ENCODE measurements around the gene IQSEC1. TPM values are rescaled to one million over a fixed set of nuclear protein-coding genes. Genes with fewer than 3 reads are reported as not detected.

IQSEC1 gene
- total RNA-seq, 1 donor from 2014 or later, result 29.5 TPM

GRCh38 chr3:13104511-13104910 is 31.3 kb upstream of the IQSEC1 start:
- no peaks in the 10 kb centered on the region for H3K4me1 ChIP-seq (ENCODE audit: insufficient read depth, low read length)
- H3K4me1 Mint-ChIP-seq (ENCODE audit: low read depth, unreplicated experiment), result peaks cover 4% of the 10 kb centered on the region
- H3K36me3 ChIP-seq (ENCODE audit: insufficient read depth, low read length), result no peaks in the 10 kb centered on the region
- no peaks in the 10 kb centered on the region for H4K20me1 ChIP-seq (ENCODE audit: insufficient read depth, low read length)
- H3K27ac Mint-ChIP-seq (ENCODE audit: unreplicated experiment), result no peak overlapping the region
- H3K27ac ChIP-seq (ENCODE audit: low read depth, low read length), result no peak overlapping the region
- H3K9me3 Mint-ChIP-seq (ENCODE audit: unreplicated experiment), result peaks cover 5% of the 10 kb centered on the region
- FAIRE-seq (no peak), DNase-seq (ENCODE audit: low read depth) (no peak)
- no peaks in the 10 kb centered on the region for H3K9me3 ChIP-seq (ENCODE audit: insufficient read depth, low read depth, low read length)
- no peaks in the 10 kb centered on the region for H3K79me2 ChIP-seq (ENCODE audit: insufficient read depth, low read length)
- no peak overlapping the region for H3K4me3 Mint-ChIP-seq (ENCODE audit: unreplicated experiment)
- peaks cover 6% of the 10 kb centered on the region for H3K36me3 Mint-ChIP-seq (ENCODE audit: low read depth, unreplicated experiment)
- no peaks in the 10 kb centered on the region for H3K27me3 ChIP-seq (ENCODE audit: insufficient read depth, low read length)
- H3K9ac ChIP-seq (ENCODE audit: low read length), result no peak overlapping the region
- no peak overlapping the region for H3K4me3 ChIP-seq (ENCODE audit: insufficient read depth, low read depth, low read length)
- TF ChIP-seq CTCF (IDR thresholded peaks at IDR 0.05; ENCODE audit: insufficient read depth, low read depth, low read length) (no peak), EZH2 (IDR thresholded peaks at IDR 0.05; ENCODE audit: insufficient read depth, low read length) (no peak)
- no peak overlapping the region for H3K4me2 ChIP-seq (ENCODE audit: low read length)
- H3K27me3 Mint-ChIP-seq (ENCODE audit: low read depth, unreplicated experiment), result peaks cover 26% of the 10 kb centered on the region
- H2AFZ ChIP-seq (ENCODE audit: low read depth, low read length), result no peak overlapping the region

GRCh38 chr3:13103416-13104058 is 30.3 kb upstream of the IQSEC1 start:
- no peaks in the 10 kb centered on the region for H3K27me3 ChIP-seq (ENCODE audit: insufficient read depth, low read length)
- H3K4me2 ChIP-seq (ENCODE audit: low read length), result no peak overlapping the region
- no peak overlapping the region for H3K9ac ChIP-seq (ENCODE audit: low read length)
- no peak for FAIRE-seq
- no peak overlapping the region for H3K27ac ChIP-seq (ENCODE audit: low read depth, low read length)
- H2AFZ ChIP-seq (ENCODE audit: low read depth, low read length), result no peak overlapping the region
- no peaks in the 10 kb centered on the region for H3K36me3 ChIP-seq (ENCODE audit: insufficient read depth, low read length)
- no peaks in the 10 kb centered on the region for H4K20me1 ChIP-seq (ENCODE audit: insufficient read depth, low read length)
- no peak for DNase-seq (ENCODE audit: low read depth)
- no peaks in the 10 kb centered on the region for H3K4me1 ChIP-seq (ENCODE audit: insufficient read depth, low read length)
- Mint-ChIP-seq H3K27me3 (ENCODE audit: low read depth, unreplicated experiment) (peaks cover 31% of the 10 kb centered on the region), H3K4me1 (ENCODE audit: low read depth, unreplicated experiment) (peaks cover 4% of the 10 kb centered on the region), H3K4me3 (ENCODE audit: unreplicated experiment) (no peak overlapping the region), H3K9me3 (ENCODE audit: unreplicated experiment) (no peaks in the 10 kb centered on the region), H3K36me3 (ENCODE audit: low read depth, unreplicated experiment) (peaks cover 6% of the 10 kb centered on the region), H3K27ac (ENCODE audit: unreplicated experiment) (no peak overlapping the region)
- H3K79me2 ChIP-seq (ENCODE audit: insufficient read depth, low read length), result no peaks in the 10 kb centered on the region
- H3K9me3 ChIP-seq (ENCODE audit: insufficient read depth, low read depth, low read length), result no peaks in the 10 kb centered on the region
- H3K4me3 ChIP-seq (ENCODE audit: insufficient read depth, low read depth, low read length), result no peak overlapping the region
- no peak for TF ChIP-seq CTCF (IDR thresholded peaks at IDR 0.05; ENCODE audit: insufficient read depth, low read depth, low read length)
